Keratinocyte (primary cell): Measurements from ENCODE around the gene PAPPA. TPM values are rescaled to one million over a fixed set of nuclear protein-coding genes. Genes with fewer than 3 reads are reported as not detected.

Source experiments
- DNase-seq: peaks from one replicate; pipeline ENCODE4 v3.0.0-alpha.2; 2011; ENCODE audit warnings: low read depth, missing footprints, low spot score
- FAIRE-seq: peaks from 2 replicates; lab custom pipeline; 2011; peaks lifted over from hg19 to GRCh38; lab: Jason Lieb, UNC
- H2AFZ ChIP-seq: 2 replicates; pipeline ENCODE4 v1.6.0; 2012; ENCODE audit warnings: low read length, control low read depth, inconsistent platforms; ENCODE audit not compliant: control insufficient read depth
- H3K27ac ChIP-seq: 2 replicates; pipeline ENCODE4 v1.5.1; 2011; ENCODE audit warnings: low read length; ENCODE audit not compliant: control insufficient read depth, insufficient read depth
- H3K27me3 ChIP-seq: 3 replicates; pipeline ENCODE4 v1.6.0; 2011; ENCODE audit warnings: low read length; ENCODE audit not compliant: control insufficient read depth, insufficient read depth; ENCODE audit errors: extremely low read depth
- H3K36me3 ChIP-seq, 2 experiments: 2 replicates in 1 of 2; 3 replicates in 1 of 2; pipeline ENCODE4 v1.5.1; 2011; ENCODE audit warnings: low read length in 2 of 2, mild to moderate bottlenecking in 1 of 2; ENCODE audit not compliant: control insufficient read depth in 2 of 2, insufficient read depth in 2 of 2; ENCODE audit errors: extremely low read depth in 1 of 2
- H3K4me1 ChIP-seq: 3 replicates; pipeline ENCODE4 v1.5.1; 2011; ENCODE audit warnings: low read length; ENCODE audit not compliant: control insufficient read depth, insufficient read depth; ENCODE audit errors: extremely low read depth
- H3K4me2 ChIP-seq: 3 replicates; pipeline ENCODE4 v1.6.0; 2011; ENCODE audit warnings: low read depth, low read length; ENCODE audit not compliant: control insufficient read depth, insufficient read depth; ENCODE audit errors: extremely low read depth
- H3K4me3 ChIP-seq, 3 experiments: fragments of 200-600 bp in 1 of 3; sonication (generic) in 1 of 3; 2 replicates in 2 of 3; 3 replicates in 1 of 3; pipeline ENCODE4 v1.5.1; 2011 to 2016; ENCODE audit warnings: low read length in 3 of 3, mild to moderate bottlenecking in 3 of 3, control low read depth in 2 of 3, inconsistent platforms in 1 of 3, low read depth in 1 of 3, mixed read lengths in 1 of 3, mixed run types in 1 of 3, moderate library complexity in 1 of 3; ENCODE audit not compliant: control insufficient read depth in 2 of 3, insufficient read depth in 2 of 3; ENCODE audit errors: extremely low read depth in 1 of 3
- H3K79me2 ChIP-seq: 2 replicates; pipeline ENCODE4 v1.6.0; 2012; ENCODE audit warnings: low read length; ENCODE audit not compliant: control insufficient read depth, insufficient read depth
- H3K9ac ChIP-seq: 3 replicates; pipeline ENCODE4 v1.6.0; 2011; ENCODE audit warnings: low read length; ENCODE audit not compliant: control insufficient read depth, insufficient read depth; ENCODE audit errors: extremely low read depth
- H3K9me1 ChIP-seq: 3 replicates; pipeline ENCODE4 v1.6.0; 2011; ENCODE audit warnings: low read length; ENCODE audit not compliant: control insufficient read depth, insufficient read depth; ENCODE audit errors: extremely low read depth
- H3K9me3 ChIP-seq: 2 replicates; pipeline ENCODE4 v1.5.1; 2012; ENCODE audit warnings: low read depth, low read length; ENCODE audit not compliant: control insufficient read depth
- H4K20me1 ChIP-seq: 3 replicates; pipeline ENCODE4 v1.6.0; 2011; ENCODE audit warnings: low read length; ENCODE audit not compliant: control insufficient read depth, insufficient read depth; ENCODE audit errors: extremely low read depth
- CTCF ChIP-seq, 3 experiments: IDR thresholded peaks in 1 of 3; conservative IDR thresholded peaks in 1 of 3; optimal IDR thresholded peaks in 1 of 3; 2 replicates in 2 of 3; 3 replicates in 1 of 3; pipeline versions ENCODE3 to v1.5.1; 2011; ENCODE audit warnings: low read length in 3 of 3, mild to moderate bottlenecking in 3 of 3, moderate library complexity in 2 of 3, control low read depth in 1 of 3, inconsistent platforms in 1 of 3; ENCODE audit not compliant: insufficient read depth in 2 of 3; ENCODE audit errors: extremely low read depth in 1 of 3
- EZH2 ChIP-seq: IDR thresholded peaks from one replicate; pipeline ENCODE4 v1.6.1; 2012; ENCODE audit warnings: inconsistent platforms, mild to moderate bottlenecking, low read length, moderate library complexity
- dilution Hi-C: fragments of 300-500 bp; cut with MboI; formaldehyde crosslinking; loops from one replicate; pipeline ENCODE4 v1.7.0; 2020; ENCODE audit warnings: low sequenced_read_pairs; ENCODE audit not compliant: extremely low pct_ligation_motif_present
- polyA plus RNA-seq, 5 experiments: library from polyadenylated mRNA; depleted of rRNA in 3 of 5; stranded (reverse) in 3 of 5; stranded (forward) in 1 of 5; unstranded in 1 of 5; fragments of >200 nt; gene quantifications; 1 replicate in 1 of 5; 2 replicates in 3 of 5; 3 replicates in 1 of 5; pipeline versions ENCODE4 v1.2.1 to v1.2.3, GENCODE V29; 2011 to 2012; ENCODE audit warnings: missing spikeins in 2 of 5, low read depth in 1 of 5, low replicate concordance in 1 of 5

Gene PAPPA
- polyA plus RNA-seq, 1 donor (not counting 4 experiments of a cell fraction or from before 2014, with no cell fraction given), result 0.77 TPM

GRCh38 chr9:116369706-116370105 lies 216.1 kb downstream of the PAPPA start:
- Histone ChIP-seq H2AFZ (no peak overlapping the region), H3K79me2 (no peaks in the 10 kb centered on the region), H3K27ac (no peak overlapping the region), H3K9ac (no peak overlapping the region), H3K9me1 (no peaks in the 10 kb centered on the region), H4K20me1 (no peaks in the 10 kb centered on the region), H3K4me3 (no peak overlapping the region), H3K36me3 (no peaks in the 10 kb centered on the region), H3K9me3 (no peaks in the 10 kb centered on the region), H3K4me1 (peaks cover 3% of the 10 kb centered on the region), H3K27me3 (no peaks in the 10 kb centered on the region), H3K4me2 (no peak overlapping the region)
- DNase-seq (no peak), FAIRE-seq (no peak)
- TF ChIP-seq EZH2 (no peak), CTCF (optimal IDR thresholded peaks at IDR 0.05 in 1 of 3, IDR thresholded peaks at IDR 0.05 in 1 of 3, conservative IDR thresholded peaks at IDR 0.05 in 1 of 3; ENCODE audit: extremely low read depth in 1 of 3, insufficient read depth in 2 of 3, low read length in 3 of 3) (no peak)
- dilution Hi-C loops, result no loop called here

- dilution Hi-C loops, result no loop called here
- H3K36me3 ChIP-seq, result no peaks in the 10 kb centered on the region
- no peak for TF ChIP-seq CTCF (optimal IDR thresholded peaks at IDR 0.05 in 1 of 3, IDR thresholded peaks at IDR 0.05 in 1 of 3, conservative IDR thresholded peaks at IDR 0.05 in 1 of 3; ENCODE audit: extremely low read depth in 1 of 3, insufficient read depth in 2 of 3, low read length in 3 of 3)
- no peak for TF ChIP-seq EZH2
- H3K4me3 ChIP-seq, result no peak overlapping the region
- H3K9me3 ChIP-seq, result no peaks in the 10 kb centered on the region
- DNase-seq (no peak), FAIRE-seq (no peak)
- H4K20me1 ChIP-seq, result no peaks in the 10 kb centered on the region
- H2AFZ ChIP-seq, result no peak overlapping the region
- H3K79me2 ChIP-seq, result no peaks in the 10 kb centered on the region
- H3K27ac ChIP-seq, result no peak overlapping the region
- H3K9ac ChIP-seq, result no peak overlapping the region
- no peaks in the 10 kb centered on the region for H3K9me1 ChIP-seq
- H3K4me2 ChIP-seq, result no peak overlapping the region
- H3K27me3 ChIP-seq, result no peaks in the 10 kb centered on the region
- H3K4me1 ChIP-seq, result no peaks in the 10 kb centered on the region
Observed at GRCh38 chr9:116370556-116370955, 217.0 kb downstream of the PAPPA start.
